ENCODE measurements around the gene NRG3.

NRG3 gene

DNA sequence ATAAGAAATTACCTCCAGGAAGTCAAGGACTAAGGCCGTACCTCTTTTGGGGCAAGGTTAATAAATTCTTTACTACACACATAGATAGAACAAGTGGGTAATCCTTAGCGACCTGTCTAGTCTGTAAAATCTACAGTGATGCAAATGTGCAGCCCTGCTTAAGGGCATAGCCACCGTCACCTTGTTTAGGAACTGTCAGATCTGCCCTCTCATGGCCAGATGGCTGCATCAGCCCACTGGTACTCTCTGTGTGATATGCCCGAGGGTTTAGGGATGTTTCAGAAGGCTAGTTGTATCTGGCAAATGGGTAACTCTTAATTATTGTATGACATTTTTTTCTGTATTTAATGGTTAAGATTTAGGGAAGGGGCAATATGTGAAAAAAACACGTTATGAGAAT lies 74.3 kb downstream of the NRG3 start:
- H3K27me3 Mint-ChIP-seq (ENCODE audit: low read depth), result peaks cover 3% of the 10 kb centered on the region
- H3K27ac Mint-ChIP-seq, result no peak overlapping the region
- TF ChIP-seq, protein P1, sequence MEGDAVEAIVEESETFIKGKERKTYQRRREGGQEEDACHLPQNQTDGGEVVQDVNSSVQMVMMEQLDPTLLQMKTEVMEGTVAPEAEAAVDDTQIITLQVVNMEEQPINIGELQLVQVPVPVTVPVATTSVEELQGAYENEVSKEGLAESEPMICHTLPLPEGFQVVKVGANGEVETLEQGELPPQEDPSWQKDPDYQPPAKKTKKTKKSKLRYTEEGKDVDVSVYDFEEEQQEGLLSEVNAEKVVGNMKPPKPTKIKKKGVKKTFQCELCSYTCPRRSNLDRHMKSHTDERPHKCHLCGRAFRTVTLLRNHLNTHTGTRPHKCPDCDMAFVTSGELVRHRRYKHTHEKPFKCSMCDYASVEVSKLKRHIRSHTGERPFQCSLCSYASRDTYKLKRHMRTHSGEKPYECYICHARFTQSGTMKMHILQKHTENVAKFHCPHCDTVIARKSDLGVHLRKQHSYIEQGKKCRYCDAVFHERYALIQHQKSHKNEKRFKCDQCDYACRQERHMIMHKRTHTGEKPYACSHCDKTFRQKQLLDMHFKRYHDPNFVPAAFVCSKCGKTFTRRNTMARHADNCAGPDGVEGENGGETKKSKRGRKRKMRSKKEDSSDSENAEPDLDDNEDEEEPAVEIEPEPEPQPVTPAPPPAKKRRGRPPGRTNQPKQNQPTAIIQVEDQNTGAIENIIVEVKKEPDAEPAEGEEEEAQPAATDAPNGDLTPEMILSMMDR (IDR thresholded peaks at IDR 0.05; ENCODE audit: unreplicated experiment in 3 of 3), result no peak
- no peaks in the 10 kb centered on the region for H3K9me3 Mint-ChIP-seq
- H3K4me1 Mint-ChIP-seq, result no peaks in the 10 kb centered on the region
- no peak overlapping the region for H3K4me3 Mint-ChIP-seq
- H3K36me3 Mint-ChIP-seq (ENCODE audit: low read depth), result no peaks in the 10 kb centered on the region

DNA sequence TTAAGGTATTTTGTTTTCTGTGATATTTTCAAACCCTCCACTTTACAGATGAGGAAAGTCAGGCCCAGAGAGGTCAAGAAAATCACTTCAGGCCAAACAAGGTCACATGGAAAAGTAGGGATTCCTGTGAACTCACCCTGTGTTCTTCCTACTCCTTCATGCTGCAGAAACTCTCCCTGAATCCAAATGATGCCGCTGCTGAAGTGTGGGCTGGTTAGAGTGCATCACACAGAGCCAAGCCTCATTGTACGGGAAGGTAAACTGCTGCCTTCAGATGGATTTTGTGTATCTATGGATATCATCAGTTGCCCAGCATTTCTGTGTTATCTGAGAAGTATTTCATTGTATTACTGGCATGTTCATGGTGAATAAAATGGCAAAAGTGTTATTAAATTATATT lies 75.4 kb downstream of the NRG3 start:
- no peaks in the 10 kb centered on the region for H3K9me3 Mint-ChIP-seq
- peaks cover 3% of the 10 kb centered on the region for H3K27me3 Mint-ChIP-seq (ENCODE audit: low read depth)
- no peak overlapping the region for H3K27ac Mint-ChIP-seq
- H3K36me3 Mint-ChIP-seq (ENCODE audit: low read depth), result no peaks in the 10 kb centered on the region
- TF ChIP-seq, protein P1 (IDR thresholded peaks at IDR 0.05; ENCODE audit: unreplicated experiment in 3 of 3), result no peak
- H3K4me1 Mint-ChIP-seq, result no peaks in the 10 kb centered on the region
- no peak overlapping the region for H3K4me3 Mint-ChIP-seq

DNA sequence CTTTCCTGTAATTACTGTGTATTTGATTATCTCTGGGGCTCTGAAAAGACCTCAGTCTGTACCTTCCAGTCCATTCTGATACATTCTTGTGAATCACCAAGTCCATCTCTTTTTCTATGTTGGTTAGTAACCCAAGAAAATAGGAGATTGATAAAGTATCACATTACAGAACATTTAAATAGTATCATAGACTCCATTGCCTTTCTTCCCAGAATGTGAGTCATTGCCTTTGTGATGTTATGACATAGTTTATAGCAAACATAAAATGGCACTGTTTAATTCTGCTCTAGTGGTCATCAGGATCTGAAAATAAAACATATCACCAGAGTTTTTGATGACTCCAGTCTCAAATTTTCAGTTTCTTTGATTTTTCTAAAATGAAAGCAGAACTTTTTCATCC lies 78.4 kb downstream of the NRG3 start:
- Mint-ChIP-seq H3K9me3 (no peaks in the 10 kb centered on the region), H3K4me3 (no peak overlapping the region), H3K4me1 (no peaks in the 10 kb centered on the region), H3K36me3 (ENCODE audit: low read depth) (no peaks in the 10 kb centered on the region), H3K27ac (no peak overlapping the region), H3K27me3 (ENCODE audit: low read depth) (peaks cover 3% of the 10 kb centered on the region)
- TF ChIP-seq, protein P1 (IDR thresholded peaks at IDR 0.05; ENCODE audit: unreplicated experiment in 3 of 3), result no peak

DNA sequence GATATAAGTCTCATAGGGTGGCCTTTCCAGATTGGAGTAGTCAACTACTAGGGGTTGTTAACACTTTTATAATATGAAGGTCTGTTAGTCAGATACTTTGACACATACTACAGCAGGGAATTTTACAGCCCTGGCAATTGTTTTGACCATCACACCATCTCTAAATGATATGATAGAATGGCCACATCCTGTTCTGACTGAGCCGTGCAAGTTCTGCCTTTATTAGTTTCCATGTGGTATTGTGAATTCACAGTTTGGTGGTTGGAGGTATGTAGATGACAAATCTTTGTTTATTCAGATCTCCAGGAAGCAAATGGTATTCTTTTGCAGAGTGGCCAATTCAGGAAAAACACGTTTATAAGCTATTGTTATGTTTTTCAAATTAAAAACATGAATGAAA lies 83.0 kb downstream of the NRG3 start:
- TF ChIP-seq, protein P1 (IDR thresholded peaks at IDR 0.05; ENCODE audit: unreplicated experiment in 3 of 3), result no peak
- no peaks in the 10 kb centered on the region for H3K36me3 Mint-ChIP-seq (ENCODE audit: low read depth)

DNA sequence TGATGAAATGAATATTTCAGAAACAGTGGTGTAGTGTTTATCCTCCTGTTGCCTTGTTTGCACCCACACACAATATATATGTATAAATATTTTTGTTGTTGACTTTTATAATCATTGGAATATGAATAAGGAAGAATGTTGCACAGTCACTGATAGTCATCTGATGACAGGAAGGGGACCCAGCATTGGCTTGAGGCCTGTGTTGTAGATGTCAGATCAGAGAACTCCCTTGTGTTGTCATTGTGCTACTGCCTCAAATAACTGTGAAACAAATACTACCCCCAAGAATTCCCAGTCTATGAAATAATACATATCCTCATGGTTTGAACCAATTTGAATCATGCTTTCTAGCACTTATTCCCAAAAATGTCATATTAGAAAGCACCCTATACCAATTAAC lies 84.0 kb downstream of the NRG3 start:
- H3K36me3 Mint-ChIP-seq (ENCODE audit: low read depth), result no peaks in the 10 kb centered on the region
- TF ChIP-seq, protein P1 (IDR thresholded peaks at IDR 0.05; ENCODE audit: unreplicated experiment in 3 of 3), result no peak
- no peaks in the 10 kb centered on the region for H3K4me1 Mint-ChIP-seq
- H3K4me3 Mint-ChIP-seq, result no peak overlapping the region
- H3K27me3 Mint-ChIP-seq (ENCODE audit: low read depth), result no peaks in the 10 kb centered on the region
- H3K27ac Mint-ChIP-seq, result no peak overlapping the region
- no peaks in the 10 kb centered on the region for H3K9me3 Mint-ChIP-seq

More for the DNA sequence above, 83.0 kb downstream of the NRG3 start:
- Mint-ChIP-seq H3K4me3 (no peak overlapping the region), H3K4me1 (no peaks in the 10 kb centered on the region), H3K27ac (no peak overlapping the region), H3K9me3 (no peaks in the 10 kb centered on the region), H3K27me3 (ENCODE audit: low read depth) (no peaks in the 10 kb centered on the region)

DNA sequence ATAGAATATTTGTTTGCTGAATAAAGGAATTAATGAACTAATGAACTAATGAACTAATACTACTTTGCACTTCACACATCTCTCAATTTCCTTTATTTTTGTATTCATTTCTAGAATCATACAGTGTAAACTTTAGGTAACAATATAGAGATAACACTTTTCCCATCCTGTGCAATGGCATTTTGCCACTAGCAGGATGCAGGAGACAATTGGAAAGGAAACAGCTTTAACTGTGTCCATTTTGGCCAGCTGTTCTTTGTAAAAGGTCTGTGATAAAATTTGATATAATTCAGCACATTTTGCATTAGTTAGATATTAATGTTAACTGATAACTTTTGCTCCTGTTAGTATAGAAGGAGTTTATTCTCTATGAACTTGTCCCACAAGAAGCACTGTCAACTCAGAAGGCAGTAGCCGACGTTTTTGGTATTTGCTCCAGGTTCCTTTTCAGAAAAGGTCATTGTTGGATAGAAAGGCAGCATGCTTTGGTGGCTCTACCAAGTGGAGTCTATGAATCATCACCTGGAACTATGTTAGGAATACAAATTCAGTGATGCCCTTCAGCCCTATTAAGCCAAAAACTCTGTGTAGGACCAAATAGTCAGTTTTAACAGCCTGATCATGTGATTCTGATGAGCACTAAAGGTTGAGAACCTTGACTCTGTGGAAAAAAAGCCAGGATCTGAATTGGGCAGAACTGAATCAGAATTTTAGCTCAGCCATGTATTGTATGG lies 86.6 kb downstream of the NRG3 start:
- no peak overlapping the region for H3K27ac Mint-ChIP-seq
- H3K4me3 Mint-ChIP-seq, result no peak overlapping the region
- no peaks in the 10 kb centered on the region for H3K9me3 Mint-ChIP-seq
- TF ChIP-seq, protein P1 (IDR thresholded peaks at IDR 0.05; ENCODE audit: unreplicated experiment in 3 of 3), result no peak
- H3K27me3 Mint-ChIP-seq (ENCODE audit: low read depth), result no peaks in the 10 kb centered on the region
- H3K36me3 Mint-ChIP-seq (ENCODE audit: low read depth), result no peaks in the 10 kb centered on the region
- no peaks in the 10 kb centered on the region for H3K4me1 Mint-ChIP-seq
